HUES48 (cell line): ENCODE measurements around the gene EIF2S2.

Experiments used
- H3K27ac ChIP-seq: one replicate; pipeline ENCODE4 v1.7.0; 2013; ENCODE audit warnings: low read depth, low read length, inconsistent platforms
- H3K27me3 ChIP-seq: 2 replicates; pipeline ENCODE4 v1.6.1; 2013; ENCODE audit warnings: mild to moderate bottlenecking, low read length; ENCODE audit not compliant: control insufficient read depth, insufficient read depth
- H3K36me3 ChIP-seq: 2 replicates; pipeline ENCODE4 v1.6.1; 2013; ENCODE audit warnings: low read length; ENCODE audit not compliant: control insufficient read depth, insufficient read depth
- H3K4me1 ChIP-seq: 2 replicates; pipeline ENCODE4 v1.6.1; 2013; ENCODE audit warnings: mild to moderate bottlenecking, low read length; ENCODE audit not compliant: control insufficient read depth, insufficient read depth
- H3K4me3 ChIP-seq: 2 replicates; pipeline ENCODE4 v1.5.1; 2013; ENCODE audit warnings: mild to moderate bottlenecking, low read depth, low read length
- H3K9ac ChIP-seq: 2 replicates; pipeline ENCODE4 v1.6.1; 2013; ENCODE audit warnings: mild to moderate bottlenecking, low read depth, low read length, moderate library complexity
- H3K9me3 ChIP-seq: 2 replicates; pipeline ENCODE4 v1.6.1; 2013; ENCODE audit warnings: low read length; ENCODE audit not compliant: control insufficient read depth, insufficient read depth

EIF2S2 gene

GRCh38 chr20:34088305-34089174 is 23.5 kb downstream of the EIF2S2 start:
- Histone ChIP-seq H3K9me3 (no peaks in the 10 kb centered on the region), H3K9ac (no peak overlapping the region), H3K4me3 (no peak overlapping the region), H3K4me1 (no peaks in the 10 kb centered on the region), H3K36me3 (peaks cover 57% of the 10 kb centered on the region), H3K27me3 (no peaks in the 10 kb centered on the region), H3K27ac (no peak overlapping the region)

- Histone ChIP-seq H3K27me3 (no peaks in the 10 kb centered on the region), H3K4me3 (no peak overlapping the region), H3K9me3 (no peaks in the 10 kb centered on the region), H3K9ac (no peak overlapping the region), H3K4me1 (no peaks in the 10 kb centered on the region), H3K27ac (no peak overlapping the region), H3K36me3 (peaks cover 47% of the 10 kb centered on the region)
Observed at GRCh38 chr20:34085544-34086040, 26.5 kb downstream of the EIF2S2 start.

- Histone ChIP-seq H3K36me3 (peaks cover 46% of the 10 kb centered on the region), H3K4me1 (no peaks in the 10 kb centered on the region)
Observed at GRCh38 chr20:34084227-34084923, 27.7 kb downstream of the EIF2S2 start.

DNA sequence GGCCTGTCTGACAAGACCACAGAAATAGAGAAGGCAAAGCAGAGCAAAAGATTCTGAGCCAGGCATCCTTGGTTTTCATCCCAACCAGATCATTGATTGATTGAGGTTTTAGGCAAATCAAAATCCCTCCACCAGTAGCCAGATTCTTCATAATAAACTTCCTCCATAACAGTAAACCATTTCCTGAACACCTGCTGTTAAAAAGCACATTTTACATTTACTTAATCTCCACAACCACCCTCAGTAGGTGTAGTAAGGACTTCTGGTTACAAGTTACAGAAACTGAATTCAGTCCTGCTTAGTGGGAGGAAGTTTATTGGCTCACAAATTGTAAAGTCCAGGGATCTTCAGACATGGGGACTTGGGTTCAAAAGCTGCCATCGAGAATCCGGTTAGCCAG is 28.3 kb downstream of the EIF2S2 start:
- H3K27ac ChIP-seq = no peak overlapping the region

More at GRCh38 chr20:34084227-34084923, 27.7 kb downstream of the EIF2S2 start:
- H3K27ac ChIP-seq = no peak overlapping the region
- H3K4me3 ChIP-seq = no peak overlapping the region
- H3K27me3 ChIP-seq = no peaks in the 10 kb centered on the region
- H3K9ac ChIP-seq = no peak overlapping the region
- H3K9me3 ChIP-seq = no peaks in the 10 kb centered on the region

GRCh38 chr20:34083137-34083536 is 28.9 kb downstream of the EIF2S2 start:
- Histone ChIP-seq H3K27ac (no peak overlapping the region), H3K9ac (no peak overlapping the region), H3K27me3 (no peaks in the 10 kb centered on the region), H3K4me1 (no peaks in the 10 kb centered on the region), H3K9me3 (no peaks in the 10 kb centered on the region), H3K36me3 (peaks cover 46% of the 10 kb centered on the region), H3K4me3 (no peak overlapping the region)

More for the DNA sequence above, 28.3 kb downstream of the EIF2S2 start:
- Histone ChIP-seq H3K9ac (no peak overlapping the region), H3K4me1 (no peaks in the 10 kb centered on the region), H3K27me3 (no peaks in the 10 kb centered on the region), H3K36me3 (peaks cover 46% of the 10 kb centered on the region), H3K9me3 (no peaks in the 10 kb centered on the region), H3K4me3 (no peak overlapping the region)

- no peaks in the 10 kb centered on the region for H3K4me1 ChIP-seq
- no peak overlapping the region for H3K4me3 ChIP-seq
- H3K36me3 ChIP-seq = peaks cover 49% of the 10 kb centered on the region
- no peak overlapping the region for H3K27ac ChIP-seq
- no peak overlapping the region for H3K9ac ChIP-seq
- H3K9me3 ChIP-seq = no peaks in the 10 kb centered on the region
- no peaks in the 10 kb centered on the region for H3K27me3 ChIP-seq
Observed at GRCh38 chr20:34082232-34082887, 29.7 kb downstream of the EIF2S2 start.

- no peaks in the 10 kb centered on the region for H3K27me3 ChIP-seq
- H3K4me3 ChIP-seq = no peak overlapping the region
- no peaks in the 10 kb centered on the region for H3K9me3 ChIP-seq
- no peak overlapping the region for H3K27ac ChIP-seq
- peaks cover 69% of the 10 kb centered on the region for H3K36me3 ChIP-seq
- H3K9ac ChIP-seq = no peak overlapping the region
- H3K4me1 ChIP-seq = no peaks in the 10 kb centered on the region
Observed at GRCh38 chr20:34079818-34080217, 32.2 kb downstream of the EIF2S2 start.

DNA sequence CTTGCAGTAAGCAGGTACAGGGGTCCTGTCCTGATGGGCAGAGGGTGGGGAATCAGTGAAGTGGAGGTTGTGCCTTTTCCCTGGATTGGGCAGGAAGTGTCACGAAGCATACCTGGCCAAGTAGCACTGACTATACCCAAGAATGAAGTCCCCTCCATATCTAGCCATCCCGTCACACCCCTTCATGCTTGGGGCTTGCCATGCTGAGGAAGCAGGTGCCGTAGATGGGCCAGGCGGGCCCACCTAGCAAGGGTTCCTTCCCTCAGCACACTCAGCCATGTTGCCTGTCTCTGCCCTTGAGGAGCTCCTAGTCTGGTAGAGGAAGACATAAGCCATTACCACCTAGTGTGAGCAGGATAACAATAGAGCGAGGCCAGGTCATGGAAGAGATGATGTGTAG is 33.5 kb downstream of the EIF2S2 start:
- Histone ChIP-seq H3K4me1 (no peaks in the 10 kb centered on the region), H3K9me3 (no peaks in the 10 kb centered on the region), H3K9ac (no peak overlapping the region), H3K4me3 (no peak overlapping the region), H3K27me3 (no peaks in the 10 kb centered on the region), H3K36me3 (peaks cover 74% of the 10 kb centered on the region), H3K27ac (no peak overlapping the region)

GRCh38 chr20:34076952-34077351 is 35.1 kb downstream of the EIF2S2 start:
- Histone ChIP-seq H3K27ac (no peak overlapping the region), H3K27me3 (no peaks in the 10 kb centered on the region), H3K9ac (no peak overlapping the region), H3K4me3 (no peak overlapping the region), H3K9me3 (no peaks in the 10 kb centered on the region), H3K36me3 (peaks cover 83% of the 10 kb centered on the region), H3K4me1 (no peaks in the 10 kb centered on the region)

DNA sequence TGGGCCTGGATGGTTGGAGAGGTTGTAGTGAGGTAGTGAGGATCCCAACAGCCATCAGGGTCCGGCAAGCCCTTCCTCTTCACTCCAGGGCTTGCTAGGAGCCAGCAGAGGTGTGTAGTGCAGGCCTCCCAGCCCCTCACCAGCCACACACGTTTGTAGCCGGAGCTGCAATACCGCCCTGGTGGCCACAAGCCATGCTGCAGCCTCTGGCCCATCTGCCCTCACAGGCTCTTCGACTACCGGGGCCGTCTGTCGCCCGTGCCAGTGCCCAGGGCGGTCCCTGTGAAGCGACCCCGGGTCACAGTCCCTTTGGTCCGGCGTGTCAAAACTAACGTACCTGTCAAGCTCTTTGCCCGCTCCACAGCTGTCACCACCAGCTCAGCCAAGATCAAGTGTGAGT is 36.4 kb downstream of the EIF2S2 start:
- no peaks in the 10 kb centered on the region for H3K4me1 ChIP-seq
- H3K27me3 ChIP-seq = no peaks in the 10 kb centered on the region
- no peak overlapping the region for H3K4me3 ChIP-seq
- no peaks in the 10 kb centered on the region for H3K9me3 ChIP-seq
- no peak overlapping the region for H3K9ac ChIP-seq
- H3K27ac ChIP-seq = no peak overlapping the region
- H3K36me3 ChIP-seq = peaks cover 76% of the 10 kb centered on the region
